Measurements from ENCODE around the gene DCBLD2. TPM values are rescaled to one million over a fixed set of nuclear protein-coding genes. Genes with fewer than 3 reads are reported as not detected.

DCBLD2 gene
- total RNA-seq, 1 donor from 2014 or later, result 33.7 TPM

DNA sequence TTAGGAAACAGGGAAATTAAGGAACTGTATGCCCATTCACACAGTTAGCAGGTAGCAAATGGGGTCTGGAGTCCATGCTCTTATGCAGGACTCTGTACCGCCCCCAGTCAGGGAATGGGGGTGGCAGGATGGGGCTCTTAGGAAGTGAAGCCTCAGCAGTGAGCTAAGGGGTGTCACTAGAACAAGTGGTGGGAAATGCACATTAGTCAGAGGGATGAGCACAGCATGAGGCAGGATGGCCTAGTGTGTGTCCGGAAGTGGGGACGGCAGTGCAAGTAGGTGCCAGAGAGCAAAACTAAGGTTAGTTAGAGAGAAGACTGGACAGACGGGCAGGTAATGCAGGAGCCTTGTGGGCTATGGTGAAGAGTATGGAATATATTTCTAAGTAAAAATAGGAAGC, 77.7 kb downstream of the DCBLD2 start:
- DNase-seq, result no peak
- TF ChIP-seq, protein P1, sequence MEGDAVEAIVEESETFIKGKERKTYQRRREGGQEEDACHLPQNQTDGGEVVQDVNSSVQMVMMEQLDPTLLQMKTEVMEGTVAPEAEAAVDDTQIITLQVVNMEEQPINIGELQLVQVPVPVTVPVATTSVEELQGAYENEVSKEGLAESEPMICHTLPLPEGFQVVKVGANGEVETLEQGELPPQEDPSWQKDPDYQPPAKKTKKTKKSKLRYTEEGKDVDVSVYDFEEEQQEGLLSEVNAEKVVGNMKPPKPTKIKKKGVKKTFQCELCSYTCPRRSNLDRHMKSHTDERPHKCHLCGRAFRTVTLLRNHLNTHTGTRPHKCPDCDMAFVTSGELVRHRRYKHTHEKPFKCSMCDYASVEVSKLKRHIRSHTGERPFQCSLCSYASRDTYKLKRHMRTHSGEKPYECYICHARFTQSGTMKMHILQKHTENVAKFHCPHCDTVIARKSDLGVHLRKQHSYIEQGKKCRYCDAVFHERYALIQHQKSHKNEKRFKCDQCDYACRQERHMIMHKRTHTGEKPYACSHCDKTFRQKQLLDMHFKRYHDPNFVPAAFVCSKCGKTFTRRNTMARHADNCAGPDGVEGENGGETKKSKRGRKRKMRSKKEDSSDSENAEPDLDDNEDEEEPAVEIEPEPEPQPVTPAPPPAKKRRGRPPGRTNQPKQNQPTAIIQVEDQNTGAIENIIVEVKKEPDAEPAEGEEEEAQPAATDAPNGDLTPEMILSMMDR (IDR thresholded peaks at IDR 0.05; ENCODE audit: borderline replicate concordance), result no peak
- Histone ChIP-seq H3K27me3 (ENCODE audit: low read depth) (no peaks in the 10 kb centered on the region), H3K4me1 (peaks cover 13% of the 10 kb centered on the region), H3K4me3 (no peak overlapping the region), H3K27ac (replicated peaks) (no peak overlapping the region), H3K9me3 (replicated peaks) (no peaks in the 10 kb centered on the region), H3K36me3 (peaks cover 16% of the 10 kb centered on the region)
- intact Hi-C loops (cut with micrococcal nuclease), result no loop called here

DNA sequence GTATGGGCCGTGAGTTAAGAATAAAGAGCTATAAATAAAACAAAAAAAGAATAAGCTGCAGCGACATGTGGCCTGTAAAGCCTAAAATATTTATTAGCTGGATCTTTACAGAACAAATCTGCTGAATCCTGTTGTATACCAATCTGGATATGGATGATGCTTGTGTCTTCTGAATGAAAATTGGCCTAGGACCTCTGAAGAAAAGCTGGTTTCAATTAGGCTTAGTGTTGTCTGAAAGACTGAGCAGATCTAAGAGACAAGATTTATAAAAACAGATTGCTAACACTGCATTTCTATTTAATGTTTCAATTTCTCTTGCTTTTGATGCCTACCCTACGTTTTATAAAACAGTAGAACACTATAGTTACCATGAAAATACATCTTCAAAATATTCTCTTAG, 80.4 kb downstream of the DCBLD2 start:
- peaks cover 33% of the 10 kb centered on the region for H3K36me3 ChIP-seq
- H3K4me1 ChIP-seq, result peaks cover 6% of the 10 kb centered on the region
- no peak for DNase-seq
- intact Hi-C loops (cut with micrococcal nuclease), result no loop called here
- no peaks in the 10 kb centered on the region for H3K9me3 ChIP-seq (replicated peaks)
- TF ChIP-seq, protein P1 (IDR thresholded peaks at IDR 0.05; ENCODE audit: borderline replicate concordance), result no peak
- no peak overlapping the region for H3K27ac ChIP-seq (replicated peaks)
- no peak overlapping the region for H3K4me3 ChIP-seq
- no peaks in the 10 kb centered on the region for H3K27me3 ChIP-seq (ENCODE audit: low read depth)

DNA sequence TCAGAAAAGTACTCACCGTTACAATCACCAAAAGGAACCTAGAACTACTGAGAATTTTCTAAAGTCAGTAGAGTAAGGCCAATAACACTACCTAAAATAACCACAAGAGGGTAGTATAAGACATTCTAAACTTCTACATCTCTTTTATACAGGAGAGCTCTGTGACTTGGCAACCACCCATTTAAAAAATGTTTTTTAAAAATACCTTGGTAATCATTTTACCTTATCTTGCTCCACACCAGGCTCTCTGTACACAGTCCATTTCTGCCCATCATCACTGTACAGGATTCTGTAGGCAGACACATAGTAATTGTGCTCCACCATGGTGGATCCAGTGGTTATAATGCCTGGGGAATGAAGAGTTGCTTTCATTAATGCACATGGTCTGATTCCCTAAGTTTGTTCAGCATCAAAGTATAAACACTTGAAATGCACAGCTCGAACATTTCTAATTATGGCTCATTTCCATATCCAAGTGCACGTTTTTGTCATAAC, 83.9 kb downstream of the DCBLD2 start:
- no peak for DNase-seq
- TF ChIP-seq, protein P1 (IDR thresholded peaks at IDR 0.05; ENCODE audit: borderline replicate concordance), result peak; percentile 88
- Histone ChIP-seq H3K36me3 (peaks cover 53% of the 10 kb centered on the region), H3K4me3 (no peak overlapping the region), H3K27me3 (ENCODE audit: low read depth) (no peaks in the 10 kb centered on the region), H3K27ac (replicated peaks) (no peak overlapping the region), H3K4me1 (peaks cover 5% of the 10 kb centered on the region), H3K9me3 (replicated peaks) (no peaks in the 10 kb centered on the region)
- intact Hi-C loops (cut with micrococcal nuclease), result loop anchor here (2.0 kb wide), 1 partner anchor 173 kb away; no protein-coding TSS in a partner anchor

DNA sequence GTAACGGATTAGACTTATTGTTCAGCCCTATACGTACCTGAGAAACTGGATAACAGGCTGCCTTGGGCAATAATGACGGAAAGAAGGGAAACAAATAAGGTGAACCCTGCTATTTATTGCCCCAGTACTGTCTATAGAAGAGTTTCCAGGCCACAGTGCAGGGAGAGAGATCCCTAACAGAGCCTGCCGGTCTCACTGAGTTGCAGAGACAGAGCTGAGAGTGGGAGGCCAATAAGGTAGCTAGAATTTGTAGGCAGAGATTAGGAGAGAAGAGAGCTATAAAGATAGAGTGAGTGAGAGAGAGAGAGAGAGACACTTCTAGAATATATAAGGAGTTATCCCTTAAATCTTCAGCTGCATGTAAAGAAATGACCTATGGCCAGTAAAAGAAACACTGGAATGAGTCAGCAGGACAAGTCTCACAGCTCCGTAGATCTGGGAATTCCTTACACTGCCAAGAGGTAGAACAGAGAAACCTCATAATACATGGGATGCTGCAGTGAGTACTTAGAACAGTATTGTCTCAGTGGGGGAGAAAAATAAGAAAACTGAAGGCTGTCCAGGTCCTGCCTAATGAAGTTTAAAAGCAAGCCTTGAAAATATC, 86.6 kb downstream of the DCBLD2 start:
- H3K9me3 ChIP-seq (replicated peaks), result no peaks in the 10 kb centered on the region
- TF ChIP-seq, protein P1 (IDR thresholded peaks at IDR 0.05; ENCODE audit: borderline replicate concordance), result no peak
- no peaks in the 10 kb centered on the region for H3K27me3 ChIP-seq (ENCODE audit: low read depth)
- DNase-seq, result no peak
- H3K4me3 ChIP-seq, result no peak overlapping the region
- no peak overlapping the region for H3K27ac ChIP-seq (replicated peaks)
- H3K36me3 ChIP-seq, result peaks cover 58% of the 10 kb centered on the region
- intact Hi-C loops (cut with micrococcal nuclease), result no loop called here
- peaks cover 8% of the 10 kb centered on the region for H3K4me1 ChIP-seq

DNA sequence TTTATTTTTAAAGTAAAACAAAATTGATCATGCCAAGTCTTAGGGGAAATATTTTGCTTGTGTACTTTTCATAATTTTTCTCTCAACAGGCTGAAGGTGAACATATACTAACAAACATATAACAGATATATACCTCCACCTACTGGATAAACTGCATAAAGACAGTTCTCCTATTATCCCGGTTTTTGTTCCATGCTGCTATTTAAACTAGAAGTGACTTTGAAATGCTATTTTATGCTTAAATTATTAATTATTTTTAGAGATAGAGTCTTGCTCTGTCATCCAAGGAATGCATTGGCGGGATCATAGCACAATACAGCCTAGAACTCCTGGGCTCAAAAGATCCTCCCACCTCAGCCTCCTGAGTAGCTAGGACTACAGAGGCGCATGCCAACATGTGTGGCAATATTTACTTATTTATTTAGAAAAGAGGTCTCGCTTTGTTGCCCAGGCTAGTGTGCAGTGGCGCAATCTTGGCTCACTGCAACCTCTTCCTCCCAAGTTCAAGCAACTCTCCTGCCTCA, 88.6 kb downstream of the DCBLD2 start:
- H3K27ac ChIP-seq (replicated peaks), result no peak overlapping the region
- intact Hi-C loops (cut with micrococcal nuclease), result loop anchor here (1.0 kb wide), 1 partner anchor 212 kb away; no protein-coding TSS in a partner anchor
- H3K4me3 ChIP-seq, result no peak overlapping the region
- peaks cover 51% of the 10 kb centered on the region for H3K36me3 ChIP-seq
- TF ChIP-seq, protein P1 (IDR thresholded peaks at IDR 0.05; ENCODE audit: borderline replicate concordance), result peak; percentile 74
- no peaks in the 10 kb centered on the region for H3K9me3 ChIP-seq (replicated peaks)
- no peak for DNase-seq
- no peaks in the 10 kb centered on the region for H3K27me3 ChIP-seq (ENCODE audit: low read depth)
- peaks cover 16% of the 10 kb centered on the region for H3K4me1 ChIP-seq

Data from left ventricle myocardium inferior (tissue), 1 donor.